Kidney (tissue), 14 donors: ENCODE results near the gene ATP1A2. TPM values are rescaled to one million over a fixed set of nuclear protein-coding genes. Genes with fewer than 3 reads are reported as not detected.

ENCODE experiments used
- DNase-seq, 5 donors: peaks; one replicate each; pipeline ENCODE4 v3.0.0-alpha.2; 2013 to 2020
- FAIRE-seq: peaks from 2 replicates; lab custom pipeline; 2012; peaks lifted over from hg19 to GRCh38; lab: Jason Lieb, UNC
- H3K27ac ChIP-seq, 2 donors: one replicate each; pipeline ENCODE4 v1.7.0; 2013; ENCODE audit warnings: low read depth in 2 of 2, low read length in 2 of 2, inconsistent platforms in 1 of 2
- H3K27me3 ChIP-seq: one replicate; pipeline ENCODE4 v1.7.1; 2013; ENCODE audit warnings: low read length, inconsistent platforms; ENCODE audit not compliant: control insufficient read depth, insufficient read depth
- H3K36me3 ChIP-seq, 3 donors: one replicate each; pipeline versions ENCODE4 v1.7.0 to v1.7.1; 2013; ENCODE audit warnings: low read length in 3 of 3, control low read depth in 1 of 3, inconsistent platforms in 1 of 3; ENCODE audit not compliant: insufficient read depth in 3 of 3, control insufficient read depth in 2 of 3
- H3K4me1 ChIP-seq, 3 donors: one replicate each; pipeline versions ENCODE4 v1.7.0 to v1.7.1; 2013; ENCODE audit warnings: low read length in 3 of 3, inconsistent platforms in 1 of 3, low read depth in 1 of 3; ENCODE audit not compliant: control insufficient read depth in 2 of 3, insufficient read depth in 2 of 3
- H3K4me3 ChIP-seq, 3 donors: one replicate each; pipeline versions ENCODE4 v1.7.0 to v1.8.1; 2013; ENCODE audit warnings: low read length in 3 of 3, control low read depth in 1 of 3, inconsistent platforms in 1 of 3
- H3K9ac ChIP-seq, 3 donors: one replicate each; pipeline versions ENCODE4 v1.7.0 to v1.7.1; 2013; ENCODE audit warnings: low read length in 3 of 3, control low read depth in 1 of 3, inconsistent platforms in 1 of 3
- H3K9me3 ChIP-seq, 3 donors: one replicate each; pipeline versions ENCODE4 v1.7.0 to v1.7.1; 2013; ENCODE audit warnings: low read length in 3 of 3, control low read depth in 1 of 3, inconsistent platforms in 1 of 3; ENCODE audit not compliant: control insufficient read depth in 2 of 3, insufficient read depth in 1 of 3
- intact Hi-C: fragments of 100-400 bp; cut with DNase I; formaldehyde crosslinking; loops from one replicate; pipeline ENCODE4 v1.11.1; 2022
- polyA plus RNA-seq: library from polyadenylated mRNA; stranded (reverse); fragments of 350-450 nt; fragmentation: Illumina TruSeq; extraction: RNeasy Lipid Tissue Mini Kit (QIAGEN cat#74804); gene quantifications from one replicate; pipeline ENCODE4 v1.2.3, GENCODE V29; 2014; ENCODE audit warnings: low read depth, low replicate concordance; ENCODE audit not compliant: insufficient read depth
- total RNA-seq: library from RNA; stranded (reverse); fragmentation: NEBNext Ultra II Directional; extraction: Animal tissue kit (Norgen Biotek cat#: 25700); gene quantifications from one replicate; pipeline ENCODE4 v1.2.1, GENCODE V29; 2021
- TF ChIP-seq, protein P1 (sequence below): IDR thresholded peaks from 3 replicates; pipeline ENCODE4 v1.5.1; 2012; ENCODE audit warnings: mild to moderate bottlenecking, moderate library complexity, borderline replicate concordance; ENCODE audit not compliant: insufficient read depth; ENCODE audit errors: extremely low read depth
- donor health status: control.
- donor health status: control.
- donor health status: control.
- donor health status: control.
- donor health status: control.
- donor health status: DM: yes; HTN: yes; CAD: no.
- donor health status: Normal renal cell carcinoma (clear cell type).

Gene ATP1A2
- total and polyA plus RNA-seq, 2 donors from 2014 or later = 4.1 to 5.5 TPM

DNA sequence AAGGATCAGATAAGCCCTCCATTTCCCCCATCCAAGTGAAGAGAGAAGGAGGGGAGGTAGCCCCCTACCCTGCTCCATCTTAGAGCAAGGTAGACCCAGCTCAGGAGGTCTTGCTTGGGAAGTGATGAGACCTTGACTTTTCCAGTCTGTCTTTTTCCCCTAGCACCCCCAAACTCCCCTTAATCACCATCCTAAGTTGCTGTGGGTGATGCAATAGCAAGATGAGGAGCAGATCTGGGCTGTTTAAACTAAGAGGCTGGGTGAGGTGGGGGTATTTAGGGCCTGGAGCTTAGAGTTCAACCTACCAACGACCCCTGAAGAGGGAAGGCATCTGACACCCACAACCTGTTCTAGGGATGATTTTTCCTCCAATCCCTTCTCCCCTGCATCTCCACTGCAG lies 1.7 kb downstream of the ATP1A2 start:
- DNase-seq (no peak), FAIRE-seq (no peak)
- H3K27me3 ChIP-seq = no peaks in the 10 kb centered on the region
- H3K36me3 ChIP-seq = no peaks in the 10 kb centered on the region
- no peaks in the 10 kb centered on the region for H3K9me3 ChIP-seq
- intact Hi-C loops = no loop called here
- TF ChIP-seq, protein P1, sequence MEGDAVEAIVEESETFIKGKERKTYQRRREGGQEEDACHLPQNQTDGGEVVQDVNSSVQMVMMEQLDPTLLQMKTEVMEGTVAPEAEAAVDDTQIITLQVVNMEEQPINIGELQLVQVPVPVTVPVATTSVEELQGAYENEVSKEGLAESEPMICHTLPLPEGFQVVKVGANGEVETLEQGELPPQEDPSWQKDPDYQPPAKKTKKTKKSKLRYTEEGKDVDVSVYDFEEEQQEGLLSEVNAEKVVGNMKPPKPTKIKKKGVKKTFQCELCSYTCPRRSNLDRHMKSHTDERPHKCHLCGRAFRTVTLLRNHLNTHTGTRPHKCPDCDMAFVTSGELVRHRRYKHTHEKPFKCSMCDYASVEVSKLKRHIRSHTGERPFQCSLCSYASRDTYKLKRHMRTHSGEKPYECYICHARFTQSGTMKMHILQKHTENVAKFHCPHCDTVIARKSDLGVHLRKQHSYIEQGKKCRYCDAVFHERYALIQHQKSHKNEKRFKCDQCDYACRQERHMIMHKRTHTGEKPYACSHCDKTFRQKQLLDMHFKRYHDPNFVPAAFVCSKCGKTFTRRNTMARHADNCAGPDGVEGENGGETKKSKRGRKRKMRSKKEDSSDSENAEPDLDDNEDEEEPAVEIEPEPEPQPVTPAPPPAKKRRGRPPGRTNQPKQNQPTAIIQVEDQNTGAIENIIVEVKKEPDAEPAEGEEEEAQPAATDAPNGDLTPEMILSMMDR = no peak
- H3K27ac ChIP-seq = no peak overlapping the region
- no peak overlapping the region for H3K9ac ChIP-seq
- H3K4me1 ChIP-seq = no peaks in the 10 kb centered on the region
- peak overlapping the region in 1 of 3 donors; percentile 12 for H3K4me3 ChIP-seq

DNA sequence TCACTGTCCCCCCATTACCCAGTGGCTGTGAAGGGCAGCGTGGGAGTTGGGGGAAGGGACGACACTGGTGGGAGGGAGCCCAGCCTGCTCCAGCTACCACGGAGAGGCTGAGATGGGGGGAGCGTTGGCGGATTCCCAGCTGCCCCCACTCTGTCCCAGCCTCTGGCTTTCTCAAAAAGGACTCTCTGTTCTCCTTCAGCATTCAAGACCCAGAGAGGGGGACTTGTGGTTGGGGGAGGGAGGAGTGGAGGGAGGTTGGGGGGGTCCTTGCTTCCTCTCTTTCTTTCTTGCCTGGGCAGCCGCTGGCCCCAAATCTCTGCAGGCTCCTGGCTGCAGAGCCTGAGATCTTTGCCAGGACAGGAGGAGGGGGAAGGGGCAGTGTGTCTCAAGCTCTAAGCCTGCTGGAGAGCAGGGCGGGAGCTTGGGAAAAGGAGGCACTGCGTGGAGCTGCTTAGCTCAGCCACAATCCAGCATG lies 2.2 kb downstream of the ATP1A2 start:
- no peak overlapping the region for H3K4me3 ChIP-seq
- peak in 4 of 5 donors; percentile 30 to 70 (median 58) for DNase-seq
- no peak overlapping the region for H3K27ac ChIP-seq

DNA sequence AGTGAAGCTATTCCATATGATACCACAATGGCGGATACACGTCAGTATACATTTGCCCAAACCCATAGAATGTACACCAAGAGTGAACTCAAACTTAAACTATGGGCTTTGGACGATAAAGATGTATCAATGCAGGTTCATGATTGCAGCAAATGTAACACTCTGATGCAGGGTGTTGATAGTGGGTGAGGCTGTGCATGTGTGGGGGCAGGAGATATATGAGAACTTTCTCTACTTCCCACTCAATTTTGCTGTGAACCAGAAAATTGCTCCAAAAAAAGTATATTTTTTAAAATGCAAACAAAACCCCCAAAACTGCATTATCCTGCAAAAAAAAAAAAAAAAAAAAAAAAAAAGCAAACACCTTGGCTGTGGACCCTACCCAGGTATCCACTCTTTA lies 3.4 kb downstream of the ATP1A2 start:
- Histone ChIP-seq H3K27me3 (no peaks in the 10 kb centered on the region), H3K4me1 (no peaks in the 10 kb centered on the region), H3K36me3 (no peaks in the 10 kb centered on the region), H3K9me3 (no peaks in the 10 kb centered on the region), H3K27ac (no peak overlapping the region), H3K4me3 (no peak overlapping the region), H3K9ac (no peak overlapping the region)
- no peak for FAIRE-seq
- intact Hi-C loops = no loop called here
- TF ChIP-seq, protein P1 = no peak
- DNase-seq = no peak

More for the DNA sequence above, 2.2 kb downstream of the ATP1A2 start:
- no peak for FAIRE-seq
- H3K27me3 ChIP-seq = no peaks in the 10 kb centered on the region
- H3K9ac ChIP-seq = no peak overlapping the region
- H3K4me1 ChIP-seq = no peaks in the 10 kb centered on the region
- TF ChIP-seq, protein P1 = no peak
- no peaks in the 10 kb centered on the region for H3K36me3 ChIP-seq
- no peaks in the 10 kb centered on the region for H3K9me3 ChIP-seq
- intact Hi-C loops = no loop called here

DNA sequence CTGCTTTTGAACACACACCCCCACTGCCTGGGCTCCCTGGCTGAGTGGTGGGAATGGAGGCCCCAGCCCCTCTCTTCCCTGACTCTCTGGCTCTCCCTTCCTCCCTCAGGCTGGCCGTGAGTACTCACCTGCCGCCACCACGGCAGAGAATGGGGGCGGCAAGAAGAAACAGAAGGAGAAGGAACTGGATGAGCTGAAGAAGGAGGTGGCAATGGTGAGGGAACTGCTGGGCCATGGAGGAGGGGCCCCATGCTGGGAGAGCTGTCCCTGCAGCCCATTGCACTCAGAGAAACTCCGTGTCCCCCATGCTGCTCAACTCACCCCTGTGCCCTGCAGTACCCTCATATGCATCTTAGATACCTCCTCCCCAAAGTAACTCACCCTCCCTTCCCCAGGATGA lies 5.2 kb downstream of the ATP1A2 start:
- TF ChIP-seq, protein P1 = no peak
- Histone ChIP-seq H3K27ac (no peak overlapping the region), H3K9me3 (no peaks in the 10 kb centered on the region), H3K36me3 (no peaks in the 10 kb centered on the region), H3K4me3 (no peak overlapping the region), H3K9ac (no peak overlapping the region), H3K4me1 (no peaks in the 10 kb centered on the region), H3K27me3 (no peaks in the 10 kb centered on the region)
- no peak for DNase-seq
- intact Hi-C loops = no loop called here
- FAIRE-seq = no peak
